Astrocyte (in vitro differentiated cells and primary cell): ENCODE measurements around the gene APOBEC2. TPM values are rescaled to one million over a fixed set of nuclear protein-coding genes. Genes with fewer than 3 reads are reported as not detected.

Source experiments
- DNase-seq: peaks from one replicate; pipeline ENCODE4 v3.0.0-alpha.2; 2010; ENCODE audit warnings: low read depth
- FAIRE-seq: peaks from 2 replicates; lab custom pipeline; 2011; peaks lifted over from hg19 to GRCh38; lab: Jason Lieb, UNC
- H2AFZ ChIP-seq: 2 replicates; pipeline ENCODE4 v1.6.0; 2012; ENCODE audit warnings: low read depth, low read length, inconsistent platforms
- H3K27ac ChIP-seq: 2 replicates; pipeline ENCODE4 v1.5.1; 2011; ENCODE audit warnings: low read depth, low read length, inconsistent platforms
- H3K27me3 ChIP-seq: 2 replicates; pipeline ENCODE4 v1.6.0; 2011; ENCODE audit warnings: low read length, inconsistent platforms; ENCODE audit not compliant: insufficient read depth
- H3K36me3 ChIP-seq: 2 replicates; pipeline ENCODE4 v1.5.1; 2011; ENCODE audit warnings: low read length, inconsistent platforms; ENCODE audit not compliant: insufficient read depth
- H3K4me1 ChIP-seq: 2 replicates; pipeline ENCODE4 v1.5.1; 2011; ENCODE audit warnings: low read length, inconsistent platforms; ENCODE audit not compliant: insufficient read depth
- H3K4me2 ChIP-seq: 2 replicates; pipeline ENCODE4 v1.6.0; 2012; ENCODE audit warnings: low read length, inconsistent platforms
- H3K4me3 ChIP-seq: 2 replicates; pipeline ENCODE4 v1.5.1; 2011; ENCODE audit warnings: low read depth, mild to moderate bottlenecking, low read length, inconsistent platforms; ENCODE audit not compliant: insufficient read depth
- H3K79me2 ChIP-seq: 2 replicates; pipeline ENCODE4 v1.6.0; 2012; ENCODE audit warnings: mild to moderate bottlenecking, low read length, inconsistent platforms; ENCODE audit not compliant: insufficient read depth
- H3K9ac ChIP-seq: 2 replicates; pipeline ENCODE4 v1.6.0; 2012; ENCODE audit warnings: mild to moderate bottlenecking, low read length, inconsistent platforms
- H3K9me3 ChIP-seq: 2 replicates; pipeline ENCODE4 v1.5.1; 2012; ENCODE audit warnings: low read depth, mild to moderate bottlenecking, low read length, inconsistent platforms; ENCODE audit not compliant: insufficient read depth
- H4K20me1 ChIP-seq: 2 replicates; pipeline ENCODE4 v1.6.0; 2012; ENCODE audit warnings: low read length, inconsistent platforms; ENCODE audit not compliant: insufficient read depth
- H3K27ac Mint-ChIP-seq: one replicate; pipeline ENCODE4 v1.8.0; 2021; ENCODE audit warnings: mild to moderate bottlenecking, mixed read lengths; ENCODE audit not compliant: unreplicated experiment
- H3K27me3 Mint-ChIP-seq: one replicate; pipeline ENCODE4 v1.8.0; 2021; ENCODE audit warnings: low read depth, mixed read lengths; ENCODE audit not compliant: unreplicated experiment
- H3K36me3 Mint-ChIP-seq: one replicate; pipeline ENCODE4 v1.8.0; 2021; ENCODE audit warnings: low read depth, mixed read lengths; ENCODE audit not compliant: unreplicated experiment
- H3K4me1 Mint-ChIP-seq: one replicate; pipeline ENCODE4 v1.8.0; 2021; ENCODE audit warnings: low read depth, mixed read lengths; ENCODE audit not compliant: unreplicated experiment
- H3K4me3 Mint-ChIP-seq: one replicate; pipeline ENCODE4 v1.8.0; 2021; ENCODE audit warnings: mild to moderate bottlenecking, moderate library complexity, mixed read lengths; ENCODE audit not compliant: unreplicated experiment
- H3K9me3 Mint-ChIP-seq: one replicate; pipeline ENCODE4 v1.8.0; 2021; ENCODE audit warnings: mild to moderate bottlenecking, mixed read lengths; ENCODE audit not compliant: unreplicated experiment
- CTCF ChIP-seq: IDR thresholded peaks from 2 replicates; pipeline ENCODE4 v1.5.1; 2011; ENCODE audit warnings: low read depth, mild to moderate bottlenecking, inconsistent platforms, low read length, moderate library complexity; ENCODE audit not compliant: insufficient read depth
- EZH2 ChIP-seq: IDR thresholded peaks from 2 replicates; pipeline ENCODE4 v1.6.1; 2012; ENCODE audit warnings: mild to moderate bottlenecking, low read length, inconsistent platforms; ENCODE audit not compliant: insufficient read depth
- total RNA-seq: library from RNA; stranded (reverse); gene quantifications from 2 replicates; pipeline ENCODE4 v1.2.1, GENCODE V29; 2021

Gene APOBEC2
- total RNA-seq, 1 donor from 2014 or later: not detected

GRCh38 chr6:41036601-41037000, 16.4 kb upstream of the APOBEC2 start:
- H3K9ac ChIP-seq: no peak overlapping the region
- peaks cover 19% of the 10 kb centered on the region for H3K4me1 Mint-ChIP-seq
- TF ChIP-seq CTCF (no peak), EZH2 (no peak)
- no peaks in the 10 kb centered on the region for H4K20me1 ChIP-seq
- no peaks in the 10 kb centered on the region for H3K36me3 ChIP-seq
- peaks cover 15% of the 10 kb centered on the region for H3K27me3 Mint-ChIP-seq
- no peak overlapping the region for H3K27ac Mint-ChIP-seq
- H3K36me3 Mint-ChIP-seq: no peaks in the 10 kb centered on the region
- H3K27me3 ChIP-seq: peaks cover 5% of the 10 kb centered on the region
- H3K9me3 ChIP-seq: no peaks in the 10 kb centered on the region
- no peak overlapping the region for H3K4me2 ChIP-seq
- H3K4me3 Mint-ChIP-seq: no peak overlapping the region
- peaks cover 9% of the 10 kb centered on the region for H3K4me1 ChIP-seq
- FAIRE-seq (no peak), DNase-seq (no peak)
- H2AFZ ChIP-seq: no peak overlapping the region
- H3K79me2 ChIP-seq: no peaks in the 10 kb centered on the region
- no peaks in the 10 kb centered on the region for H3K9me3 Mint-ChIP-seq
- H3K27ac ChIP-seq: no peak overlapping the region
- H3K4me3 ChIP-seq: no peak overlapping the region

- Mint-ChIP-seq H3K9me3 (peaks cover 3% of the 10 kb centered on the region), H3K27me3 (peaks cover 11% of the 10 kb centered on the region), H3K36me3 (no peaks in the 10 kb centered on the region), H3K27ac (peak overlapping the region; percentile 48), H3K4me1 (peaks cover 19% of the 10 kb centered on the region), H3K4me3 (no peak overlapping the region)
- Histone ChIP-seq H3K9ac (no peak overlapping the region), H3K27me3 (peaks cover 5% of the 10 kb centered on the region), H3K9me3 (no peaks in the 10 kb centered on the region), H4K20me1 (no peaks in the 10 kb centered on the region), H3K27ac (no peak overlapping the region), H3K36me3 (no peaks in the 10 kb centered on the region), H2AFZ (no peak overlapping the region), H3K79me2 (no peaks in the 10 kb centered on the region), H3K4me3 (no peak overlapping the region), H3K4me1 (peaks cover 9% of the 10 kb centered on the region), H3K4me2 (no peak overlapping the region)
- no peak for TF ChIP-seq CTCF
- no peak for TF ChIP-seq EZH2
- FAIRE-seq: no peak
- peak; percentile 12 for DNase-seq
Observed at GRCh38 chr6:41037107-41037900, 15.7 kb upstream of the APOBEC2 start.

DNA sequence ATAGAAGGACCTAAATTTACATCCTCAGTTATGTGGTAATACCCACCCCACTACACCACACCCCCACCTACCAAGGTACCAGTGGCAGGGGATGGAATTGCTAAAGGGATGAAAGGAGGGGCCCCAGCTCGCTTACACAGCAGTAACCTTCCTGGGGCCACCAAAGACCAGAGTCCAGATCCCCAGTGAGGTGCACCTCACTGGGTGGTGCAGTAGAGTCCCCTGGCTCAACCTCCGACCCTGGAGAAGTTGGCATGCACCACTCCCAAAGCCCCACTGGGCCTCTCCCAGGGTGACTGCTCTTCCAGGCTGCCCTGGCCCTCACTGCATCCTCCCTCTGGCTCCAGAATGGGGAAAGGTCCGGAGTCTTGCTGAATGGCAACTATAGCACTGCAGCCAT, 14.8 kb upstream of the APOBEC2 start:
- Histone ChIP-seq H3K27me3 (peaks cover 5% of the 10 kb centered on the region), H3K4me3 (no peak overlapping the region), H2AFZ (no peak overlapping the region), H3K27ac (no peak overlapping the region), H3K79me2 (no peaks in the 10 kb centered on the region), H3K9ac (no peak overlapping the region), H3K36me3 (no peaks in the 10 kb centered on the region), H3K4me2 (no peak overlapping the region), H3K9me3 (no peaks in the 10 kb centered on the region), H4K20me1 (no peaks in the 10 kb centered on the region), H3K4me1 (peaks cover 9% of the 10 kb centered on the region)
- H3K4me1 Mint-ChIP-seq: peaks cover 19% of the 10 kb centered on the region
- no peak overlapping the region for H3K27ac Mint-ChIP-seq
- no peak for FAIRE-seq
- TF ChIP-seq CTCF: no peak
- TF ChIP-seq EZH2: no peak
- peaks cover 10% of the 10 kb centered on the region for H3K27me3 Mint-ChIP-seq
- no peaks in the 10 kb centered on the region for H3K36me3 Mint-ChIP-seq
- no peak overlapping the region for H3K4me3 Mint-ChIP-seq
- no peak for DNase-seq
- peaks cover 3% of the 10 kb centered on the region for H3K9me3 Mint-ChIP-seq
